Measurements from ENCODE around the gene HSBP1. TPM values are rescaled to one million over a fixed set of nuclear protein-coding genes. Genes with fewer than 3 reads are reported as not detected.

Gene HSBP1
- total RNA-seq = 10 to 100 TPM; 17.4 to 18.7 TPM

GRCh38 chr16:83807710-83808572, at the start of gene HSBP1:
Gene HSBP1 (plus strand): TSS chr16:83807978. CDS start chr16:83808077, 99 bp downstream.
- Histone ChIP-seq H3K27ac (peak within 1 kb of the TSS; percentile 79 to 81), H3K4me3 (peak within 1 kb of the TSS; percentile 81 to 83), H3K9me3 (no peaks in the 10 kb centered on the region), H3K4me1 (replicated peaks) (peaks cover 3% of the 10 kb centered on the region), H3K36me3 (no peaks in the 10 kb centered on the region), H3K27me3 (replicated peaks; ENCODE audit: insufficient read depth) (no peaks in the 10 kb centered on the region)
- WGBS = 2% methylated on average over 75 of the region's 76 CpGs
- intact Hi-C loops (cut with DNase I) = no loop called here
- DNase-seq (ENCODE audit: low spot score) = peak; percentile 87
- TF ChIP-seq, protein P1, sequence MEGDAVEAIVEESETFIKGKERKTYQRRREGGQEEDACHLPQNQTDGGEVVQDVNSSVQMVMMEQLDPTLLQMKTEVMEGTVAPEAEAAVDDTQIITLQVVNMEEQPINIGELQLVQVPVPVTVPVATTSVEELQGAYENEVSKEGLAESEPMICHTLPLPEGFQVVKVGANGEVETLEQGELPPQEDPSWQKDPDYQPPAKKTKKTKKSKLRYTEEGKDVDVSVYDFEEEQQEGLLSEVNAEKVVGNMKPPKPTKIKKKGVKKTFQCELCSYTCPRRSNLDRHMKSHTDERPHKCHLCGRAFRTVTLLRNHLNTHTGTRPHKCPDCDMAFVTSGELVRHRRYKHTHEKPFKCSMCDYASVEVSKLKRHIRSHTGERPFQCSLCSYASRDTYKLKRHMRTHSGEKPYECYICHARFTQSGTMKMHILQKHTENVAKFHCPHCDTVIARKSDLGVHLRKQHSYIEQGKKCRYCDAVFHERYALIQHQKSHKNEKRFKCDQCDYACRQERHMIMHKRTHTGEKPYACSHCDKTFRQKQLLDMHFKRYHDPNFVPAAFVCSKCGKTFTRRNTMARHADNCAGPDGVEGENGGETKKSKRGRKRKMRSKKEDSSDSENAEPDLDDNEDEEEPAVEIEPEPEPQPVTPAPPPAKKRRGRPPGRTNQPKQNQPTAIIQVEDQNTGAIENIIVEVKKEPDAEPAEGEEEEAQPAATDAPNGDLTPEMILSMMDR (IDR thresholded peaks at IDR 0.05) = peak in 2 of 4 experiments; percentile 32 to 41
- TF ChIP-seq POLR2A (IDR thresholded peaks at IDR 0.05) (peak; percentile 56), POLR2AphosphoS5 (IDR thresholded peaks at IDR 0.05) (peak; percentile 90)

- intact Hi-C loops (cut with DNase I) = no loop called here
- Histone ChIP-seq H3K4me3 (no peak overlapping the region), H3K27ac (no peak overlapping the region), H3K36me3 (no peaks in the 10 kb centered on the region), H3K4me1 (replicated peaks) (no peaks in the 10 kb centered on the region), H3K9me3 (no peaks in the 10 kb centered on the region), H3K27me3 (replicated peaks; ENCODE audit: insufficient read depth) (no peaks in the 10 kb centered on the region)
- TF ChIP-seq, protein P1 (IDR thresholded peaks at IDR 0.05) = no peak
- TF ChIP-seq POLR2A (IDR thresholded peaks at IDR 0.05) = no peak
- TF ChIP-seq POLR2AphosphoS5 (IDR thresholded peaks at IDR 0.05) = no peak
- no peak for DNase-seq (ENCODE audit: low spot score)
- 41% methylated on average over 11 of the region's 11 CpGs for WGBS
These were observed 45.4 kb upstream of the HSBP1 start for GRCh38 chr16:83762141-83762991.

DNA sequence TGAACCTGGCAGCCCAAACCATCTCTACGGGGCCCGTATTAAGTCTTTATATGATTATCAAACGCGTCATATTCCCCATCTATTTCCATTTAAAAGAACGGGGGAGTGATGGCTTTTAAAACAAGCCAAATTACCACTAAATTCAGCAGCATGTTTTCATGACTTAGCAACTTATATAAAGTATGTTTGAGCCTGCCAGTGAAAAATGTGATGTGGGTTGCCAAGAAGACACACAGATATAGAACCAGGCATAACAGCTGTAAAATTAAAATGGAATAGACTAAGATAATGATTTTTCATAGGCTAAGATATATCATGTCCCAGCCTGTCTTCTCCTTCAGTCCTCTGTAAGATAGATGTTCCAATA, 44.8 kb upstream of the HSBP1 start:
- intact Hi-C loops (cut with DNase I) = no loop called here
- Histone ChIP-seq H3K27me3 (replicated peaks; ENCODE audit: insufficient read depth) (no peaks in the 10 kb centered on the region), H3K27ac (no peak overlapping the region), H3K9me3 (no peaks in the 10 kb centered on the region), H3K4me1 (replicated peaks) (no peaks in the 10 kb centered on the region), H3K4me3 (no peak overlapping the region), H3K36me3 (no peaks in the 10 kb centered on the region)
- TF ChIP-seq POLR2AphosphoS5 (IDR thresholded peaks at IDR 0.05) (no peak), POLR2A (IDR thresholded peaks at IDR 0.05) (no peak)
- TF ChIP-seq, protein P1 (IDR thresholded peaks at IDR 0.05) = no peak
- no peak for DNase-seq (ENCODE audit: low spot score)
- 56% methylated on average over 5 of the region's 5 CpGs for WGBS

- no peaks in the 10 kb centered on the region for H3K9me3 ChIP-seq
- TF ChIP-seq POLR2A (IDR thresholded peaks at IDR 0.05) = no peak
- H3K36me3 ChIP-seq = no peaks in the 10 kb centered on the region
- 54% methylated on average over 2 of the region's 2 CpGs for WGBS
- no peaks in the 10 kb centered on the region for H3K4me1 ChIP-seq (replicated peaks)
- no peak overlapping the region for H3K4me3 ChIP-seq
- H3K27ac ChIP-seq = no peak overlapping the region
- intact Hi-C loops (cut with DNase I) = no loop called here
- no peaks in the 10 kb centered on the region for H3K27me3 ChIP-seq (replicated peaks; ENCODE audit: insufficient read depth)
- no peak for DNase-seq (ENCODE audit: low spot score)
These were observed 38.8 kb upstream of the HSBP1 start for GRCh38 chr16:83768986-83769385.

- intact Hi-C loops (cut with DNase I) = no loop called here
- Histone ChIP-seq H3K27me3 (replicated peaks; ENCODE audit: insufficient read depth) (no peaks in the 10 kb centered on the region), H3K27ac (no peak overlapping the region), H3K9me3 (no peaks in the 10 kb centered on the region), H3K36me3 (no peaks in the 10 kb centered on the region), H3K4me1 (replicated peaks) (no peaks in the 10 kb centered on the region), H3K4me3 (no peak overlapping the region)
- DNase-seq (ENCODE audit: low spot score) = no peak
- TF ChIP-seq, protein P1 (IDR thresholded peaks at IDR 0.05) = no peak
- TF ChIP-seq POLR2A (IDR thresholded peaks at IDR 0.05) = no peak
- 74% methylated on average over 5 of the region's 5 CpGs for whole genome bisulfite sequencing
These were observed 38.3 kb upstream of the HSBP1 start for GRCh38 chr16:83769397-83770008.
